SK-N-SH treated with all-trans-retinoic acid at 6 μM for 48 hours (cell line): Measurements from ENCODE around the gene HIP1.

Experiments used
- ATAC-seq: fragments of 200-7000 bp; cut with Tn5 transposase; 3 replicates; pipeline ENCODE4 v1.9.1; 2020; ENCODE audit warnings: mild to moderate bottlenecking, moderate library complexity
- ARNTL ChIP-seq: fragments of 450-650 bp; formaldehyde crosslinking; IDR thresholded peaks from 2 replicates; pipeline ENCODE4 v1.5.0; 2020; ENCODE audit warnings: low read depth, mild to moderate bottlenecking, moderate library complexity, borderline replicate concordance
- BACH2 ChIP-seq: fragments of 250-450 bp; sonication (Bioruptor Pico); IDR thresholded peaks from 2 replicates; pipeline ENCODE4 v1.9.0; 2021; ENCODE audit warnings: mild to moderate bottlenecking, borderline replicate concordance
- CSDC2 ChIP-seq: fragments of 250-450 bp; sonication (Bioruptor Pico); IDR thresholded peaks from 2 replicates; pipeline ENCODE4 v1.5.0; 2020; ENCODE audit warnings: mild to moderate bottlenecking, moderate library complexity
- ESRRG ChIP-seq: fragments of 250-450 bp; sonication (Bioruptor Pico); IDR thresholded peaks from 2 replicates; pipeline ENCODE4 v1.6.1; 2021; ENCODE audit warnings: mild to moderate bottlenecking
- GLIS3 ChIP-seq: fragments of 250-450 bp; sonication (Bioruptor Pico); IDR thresholded peaks from 2 replicates; pipeline ENCODE4 v1.5.0; 2020; ENCODE audit warnings: mild to moderate bottlenecking, moderate library complexity
- ISL1 ChIP-seq: fragments of 250-450 bp; sonication (Bioruptor Pico); IDR thresholded peaks from 2 replicates; pipeline ENCODE4 v2.1.2; 2022; ENCODE audit warnings: mild to moderate bottlenecking, moderate library complexity
- OSR1 ChIP-seq: fragments of 250-450 bp; sonication (Bioruptor Pico); IDR thresholded peaks from 2 replicates; pipeline ENCODE4 v1.8.0; 2022; ENCODE audit warnings: moderate library complexity, mild to moderate bottlenecking, inconsistent platforms
- PPARA ChIP-seq: fragments of 250-450 bp; sonication (Bioruptor Pico); IDR thresholded peaks from 2 replicates; pipeline ENCODE4 v1.5.0; 2020; ENCODE audit warnings: mild to moderate bottlenecking, borderline replicate concordance
- RARB ChIP-seq: fragments of 250-450 bp; sonication (Bioruptor Pico); IDR thresholded peaks from 2 replicates; pipeline ENCODE4 v1.8.0; 2021; ENCODE audit warnings: mild to moderate bottlenecking, moderate library complexity
- SNAI2 ChIP-seq: fragments of 250-450 bp; sonication (Bioruptor Pico); IDR thresholded peaks from 2 replicates; pipeline ENCODE4 v1.5.0; 2020; ENCODE audit warnings: mild to moderate bottlenecking, moderate library complexity
- TCF4 ChIP-seq: fragments of 250-450 bp; sonication (Bioruptor Pico); IDR thresholded peaks from 2 replicates; pipeline ENCODE4 v1.8.0; 2021; ENCODE audit warnings: mild to moderate bottlenecking, moderate library complexity, borderline replicate concordance
- TOX ChIP-seq: fragments of 250-450 bp; sonication (Bioruptor Pico); IDR thresholded peaks from 2 replicates; pipeline ENCODE4 v1.8.0; 2021; ENCODE audit warnings: mild to moderate bottlenecking, moderate library complexity, borderline replicate concordance
- ZC3H10 ChIP-seq: fragments of 250-450 bp; sonication (Bioruptor Pico); IDR thresholded peaks from 2 replicates; pipeline ENCODE4 v1.5.1; 2021; ENCODE audit warnings: mild to moderate bottlenecking, moderate library complexity
- ZFP3 ChIP-seq: fragments of 250-450 bp; sonication (Bioruptor Pico); IDR thresholded peaks from 2 replicates; pipeline ENCODE4 v1.5.0; 2020; ENCODE audit warnings: mild to moderate bottlenecking, moderate library complexity
- ZNF70 ChIP-seq: fragments of 450-650 bp; formaldehyde crosslinking; IDR thresholded peaks from 2 replicates; pipeline ENCODE4 v1.5.0; 2020; ENCODE audit warnings: mild to moderate bottlenecking, moderate library complexity
- ZNF8 ChIP-seq: fragments of 450-650 bp; formaldehyde crosslinking; IDR thresholded peaks from 2 replicates; pipeline ENCODE4 v1.5.0; 2020; ENCODE audit warnings: mild to moderate bottlenecking, moderate library complexity
- TF ChIP-seq, protein P1 (sequence below): fragments of 250-450 bp; sonication (Bioruptor Pico); IDR thresholded peaks from 2 replicates; pipeline ENCODE4 v1.8.0; 2021; ENCODE audit warnings: low read depth, mild to moderate bottlenecking, moderate library complexity, borderline replicate concordance
- TF ChIP-seq, protein P2 (sequence below): fragments of 250-450 bp; sonication (Bioruptor Pico); IDR thresholded peaks from 2 replicates; pipeline ENCODE4 v1.5.1; 2021; ENCODE audit warnings: mild to moderate bottlenecking, moderate library complexity
- TF ChIP-seq, protein P3 (sequence below): fragments of 250-450 bp; sonication (Bioruptor Pico); IDR thresholded peaks from 2 replicates; pipeline ENCODE4 v1.5.1; 2020; ENCODE audit warnings: low read depth, mild to moderate bottlenecking, moderate library complexity
- TF ChIP-seq, protein P4 (sequence below): fragments of 250-450 bp; sonication (Bioruptor Pico); IDR thresholded peaks from 2 replicates; pipeline ENCODE4 v1.8.0; 2020; ENCODE audit warnings: mild to moderate bottlenecking, moderate library complexity, borderline replicate concordance

HIP1 gene

DNA sequence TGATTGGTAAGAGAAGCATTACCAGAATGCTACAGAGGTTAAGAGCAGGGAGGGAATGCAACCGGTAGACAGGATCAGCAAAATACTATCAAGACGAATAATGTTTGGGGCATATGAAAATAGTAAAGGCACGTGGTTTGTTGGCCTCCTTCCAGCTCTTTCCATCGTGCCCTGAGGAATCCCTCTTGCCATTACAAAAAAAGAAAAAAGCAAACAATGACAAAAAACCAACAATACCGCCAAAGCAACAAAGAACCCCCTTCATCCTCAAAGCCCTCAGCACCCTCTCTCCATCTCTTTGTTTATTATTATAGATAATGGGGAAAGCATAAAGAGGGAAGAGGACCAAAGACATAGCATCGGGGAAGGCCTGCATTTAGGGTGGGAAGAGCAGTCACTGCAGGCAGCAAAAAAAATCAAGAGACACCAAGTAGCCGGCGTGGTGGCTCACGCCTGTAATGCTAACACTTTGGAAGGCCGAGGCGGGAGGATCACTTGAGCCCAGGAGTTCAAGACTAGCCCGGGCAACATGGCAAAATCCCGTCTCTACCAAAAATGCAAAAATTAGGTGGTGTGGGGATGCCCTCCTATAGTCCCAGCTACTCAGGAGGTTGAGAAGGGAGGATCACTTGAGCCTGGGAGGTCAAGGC, 78.0 kb downstream of the HIP1 start:
- ATAC-seq, result no peak
- TF ChIP-seq, protein P1, sequence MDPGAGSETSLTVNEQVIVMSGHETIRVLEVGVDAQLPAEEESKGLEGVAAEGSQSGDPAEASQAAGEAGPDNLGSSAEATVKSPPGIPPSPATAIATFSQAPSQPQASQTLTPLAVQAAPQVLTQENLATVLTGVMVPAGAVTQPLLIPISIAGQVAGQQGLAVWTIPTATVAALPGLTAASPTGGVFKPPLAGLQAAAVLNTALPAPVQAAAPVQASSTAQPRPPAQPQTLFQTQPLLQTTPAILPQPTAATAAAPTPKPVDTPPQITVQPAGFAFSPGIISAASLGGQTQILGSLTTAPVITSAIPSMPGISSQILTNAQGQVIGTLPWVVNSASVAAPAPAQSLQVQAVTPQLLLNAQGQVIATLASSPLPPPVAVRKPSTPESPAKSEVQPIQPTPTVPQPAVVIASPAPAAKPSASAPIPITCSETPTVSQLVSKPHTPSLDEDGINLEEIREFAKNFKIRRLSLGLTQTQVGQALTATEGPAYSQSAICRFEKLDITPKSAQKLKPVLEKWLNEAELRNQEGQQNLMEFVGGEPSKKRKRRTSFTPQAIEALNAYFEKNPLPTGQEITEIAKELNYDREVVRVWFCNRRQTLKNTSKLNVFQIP (CRISPR knock-in tag), result no peak
- TF ChIP-seq ISL1 (CRISPR knock-in tag), result no peak
- TF ChIP-seq, all 23 proteins: peak for 0

DNA sequence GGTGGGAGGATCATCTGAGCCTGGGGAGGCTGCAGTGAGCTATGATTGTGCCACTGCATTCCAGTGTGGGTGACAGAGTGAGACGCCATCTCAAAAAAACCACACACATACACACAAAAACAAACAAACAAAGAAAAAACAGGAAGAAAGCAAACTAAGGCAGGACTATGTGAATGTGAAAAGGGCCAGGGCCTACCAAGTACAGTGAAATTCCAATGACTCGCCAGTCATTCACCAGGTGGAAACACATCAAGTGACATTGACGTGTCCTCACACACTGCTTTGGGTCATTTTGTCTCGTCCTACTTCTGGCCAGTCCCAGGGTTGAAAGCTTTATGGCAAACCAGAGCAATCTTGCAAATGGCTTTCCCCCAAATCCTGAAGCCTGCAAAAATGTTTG, 79.9 kb downstream of the HIP1 start:
- no peak for ATAC-seq
- TF ChIP-seq ZNF70 (CRISPR knock-in tag), result no peak

DNA sequence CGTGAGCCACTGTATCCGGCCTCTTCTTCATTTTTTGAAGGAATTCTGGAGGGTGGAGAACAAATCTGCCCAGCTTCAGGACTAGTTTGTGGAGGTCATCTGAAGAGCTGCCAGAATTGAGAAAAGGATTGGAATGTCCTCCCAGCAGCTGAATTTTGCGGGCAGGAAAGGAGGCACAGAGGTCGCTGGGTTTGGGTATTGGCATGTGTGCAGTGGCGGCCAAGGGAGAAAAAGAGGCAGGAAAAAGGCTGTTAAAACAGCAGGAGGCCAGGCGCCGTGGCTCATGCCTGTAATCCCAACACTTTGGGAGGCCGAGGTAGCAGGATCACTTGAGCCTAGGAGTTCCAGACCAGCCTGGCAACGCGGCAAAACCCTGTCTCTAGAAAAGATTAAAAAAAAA, 80.4 kb downstream of the HIP1 start:
- TF ChIP-seq TOX (CRISPR knock-in tag) (no peak), RARB (CRISPR knock-in tag) (no peak), PPARA (CRISPR knock-in tag) (no peak), ZNF70 (CRISPR knock-in tag) (no peak), ZC3H10 (CRISPR knock-in tag) (no peak), ZNF8 (CRISPR knock-in tag) (no peak), ZFP3 (CRISPR knock-in tag) (no peak), ISL1 (CRISPR knock-in tag) (no peak), ESRRG (CRISPR knock-in tag) (no peak), OSR1 (CRISPR knock-in tag) (no peak), SNAI2 (CRISPR knock-in tag) (no peak), GLIS3 (no peak), CSDC2 (no peak), ARNTL (CRISPR knock-in tag) (no peak), TCF4 (CRISPR knock-in tag) (no peak)
- TF ChIP-seq, protein P2, sequence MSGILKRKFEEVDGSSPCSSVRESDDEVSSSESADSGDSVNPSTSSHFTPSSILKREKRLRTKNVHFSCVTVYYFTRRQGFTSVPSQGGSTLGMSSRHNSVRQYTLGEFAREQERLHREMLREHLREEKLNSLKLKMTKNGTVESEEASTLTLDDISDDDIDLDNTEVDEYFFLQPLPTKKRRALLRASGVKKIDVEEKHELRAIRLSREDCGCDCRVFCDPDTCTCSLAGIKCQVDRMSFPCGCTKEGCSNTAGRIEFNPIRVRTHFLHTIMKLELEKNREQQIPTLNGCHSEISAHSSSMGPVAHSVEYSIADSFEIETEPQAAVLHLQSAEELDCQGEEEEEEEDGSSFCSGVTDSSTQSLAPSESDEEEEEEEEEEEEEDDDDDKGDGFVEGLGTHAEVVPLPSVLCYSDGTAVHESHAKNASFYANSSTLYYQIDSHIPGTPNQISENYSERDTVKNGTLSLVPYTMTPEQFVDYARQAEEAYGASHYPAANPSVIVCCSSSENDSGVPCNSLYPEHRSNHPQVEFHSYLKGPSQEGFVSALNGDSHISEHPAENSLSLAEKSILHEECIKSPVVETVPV (CRISPR knock-in tag), result no peak
- TF ChIP-seq, protein P3, sequence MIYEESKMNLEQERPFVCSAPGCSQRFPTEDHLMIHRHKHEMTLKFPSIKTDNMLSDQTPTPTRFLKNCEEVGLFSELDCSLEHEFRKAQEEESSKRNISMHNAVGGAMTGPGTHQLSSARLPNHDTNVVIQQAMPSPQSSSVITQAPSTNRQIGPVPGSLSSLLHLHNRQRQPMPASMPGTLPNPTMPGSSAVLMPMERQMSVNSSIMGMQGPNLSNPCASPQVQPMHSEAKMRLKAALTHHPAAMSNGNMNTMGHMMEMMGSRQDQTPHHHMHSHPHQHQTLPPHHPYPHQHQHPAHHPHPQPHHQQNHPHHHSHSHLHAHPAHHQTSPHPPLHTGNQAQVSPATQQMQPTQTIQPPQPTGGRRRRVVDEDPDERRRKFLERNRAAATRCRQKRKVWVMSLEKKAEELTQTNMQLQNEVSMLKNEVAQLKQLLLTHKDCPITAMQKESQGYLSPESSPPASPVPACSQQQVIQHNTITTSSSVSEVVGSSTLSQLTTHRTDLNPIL (CRISPR knock-in tag), result no peak
- no peak for ATAC-seq

DNA sequence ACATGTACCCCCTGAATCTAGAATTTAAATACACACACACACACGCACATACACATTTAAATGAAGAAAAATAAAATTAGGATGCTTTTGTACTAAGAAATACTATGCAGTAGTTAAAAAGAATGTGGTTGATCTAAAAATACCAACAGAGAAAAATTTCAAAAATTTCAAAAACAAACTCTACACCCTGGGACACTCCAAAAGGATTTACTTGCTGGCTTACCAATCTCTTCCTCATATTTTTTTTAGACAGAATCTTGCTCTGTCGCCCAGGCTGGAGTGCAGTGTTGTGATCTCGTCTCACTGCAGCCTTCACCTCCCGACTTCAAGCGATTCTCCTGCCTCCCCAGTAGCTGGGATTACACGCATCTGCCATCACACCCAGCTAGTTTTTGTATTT, 80.9 kb downstream of the HIP1 start:
- no peak for ATAC-seq
- TF ChIP-seq OSR1 (CRISPR knock-in tag), result no peak
- no peak for TF ChIP-seq BACH2 (CRISPR knock-in tag)

DNA sequence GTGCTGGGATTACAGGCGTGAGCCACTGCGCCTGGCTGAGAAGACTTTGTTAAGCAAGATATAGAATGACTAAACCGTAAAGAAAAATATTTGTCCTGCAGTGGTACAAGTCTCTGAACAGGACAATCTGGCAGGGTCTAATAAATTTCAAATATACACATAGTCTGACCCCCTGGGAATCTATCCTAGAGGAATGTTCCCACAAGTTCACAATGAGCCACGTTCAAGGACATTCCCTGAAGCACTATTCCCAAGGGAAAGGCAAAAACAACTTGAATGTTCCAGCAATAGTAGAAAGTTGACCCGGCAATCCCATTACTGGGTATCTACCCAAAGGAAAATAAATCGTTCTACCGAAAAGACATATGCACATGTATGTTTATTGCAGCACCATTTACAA, 82.0 kb downstream of the HIP1 start:
- ATAC-seq, result no peak

DNA sequence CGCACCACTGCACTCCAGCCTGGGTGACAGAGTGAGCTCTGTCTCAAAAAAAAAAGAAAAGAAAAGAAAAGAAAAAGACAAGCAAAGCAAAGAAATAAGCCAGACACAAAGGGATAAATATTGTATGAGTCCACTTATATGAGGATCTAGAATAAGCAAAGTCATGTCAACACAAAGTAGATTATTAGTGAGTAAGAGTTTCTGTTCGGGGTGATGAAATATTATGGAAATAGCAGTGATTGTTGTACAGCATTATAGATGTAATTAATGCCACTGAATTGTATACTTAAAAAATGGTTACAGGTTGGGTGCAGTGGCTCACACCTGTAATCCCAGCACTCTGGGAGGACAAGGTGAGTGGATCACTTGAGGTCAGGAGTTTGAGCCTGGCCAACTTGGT, 83.2 kb downstream of the HIP1 start:
- ATAC-seq, result no peak

More for the DNA sequence above, 82.0 kb downstream of the HIP1 start:
- TF ChIP-seq CSDC2 (no peak), ZNF8 (CRISPR knock-in tag) (no peak), GLIS3 (no peak), ZC3H10 (CRISPR knock-in tag) (no peak), BACH2 (CRISPR knock-in tag) (no peak), PPARA (CRISPR knock-in tag) (no peak)

More for the DNA sequence above, 83.2 kb downstream of the HIP1 start:
- TF ChIP-seq, protein P4, sequence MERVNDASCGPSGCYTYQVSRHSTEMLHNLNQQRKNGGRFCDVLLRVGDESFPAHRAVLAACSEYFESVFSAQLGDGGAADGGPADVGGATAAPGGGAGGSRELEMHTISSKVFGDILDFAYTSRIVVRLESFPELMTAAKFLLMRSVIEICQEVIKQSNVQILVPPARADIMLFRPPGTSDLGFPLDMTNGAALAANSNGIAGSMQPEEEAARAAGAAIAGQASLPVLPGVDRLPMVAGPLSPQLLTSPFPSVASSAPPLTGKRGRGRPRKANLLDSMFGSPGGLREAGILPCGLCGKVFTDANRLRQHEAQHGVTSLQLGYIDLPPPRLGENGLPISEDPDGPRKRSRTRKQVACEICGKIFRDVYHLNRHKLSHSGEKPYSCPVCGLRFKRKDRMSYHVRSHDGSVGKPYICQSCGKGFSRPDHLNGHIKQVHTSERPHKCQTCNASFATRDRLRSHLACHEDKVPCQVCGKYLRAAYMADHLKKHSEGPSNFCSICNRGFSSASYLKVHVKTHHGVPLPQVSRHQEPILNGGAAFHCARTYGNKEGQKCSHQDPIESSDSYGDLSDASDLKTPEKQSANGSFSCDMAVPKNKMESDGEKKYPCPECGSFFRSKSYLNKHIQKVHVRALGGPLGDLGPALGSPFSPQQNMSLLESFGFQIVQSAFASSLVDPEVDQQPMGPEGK (CRISPR knock-in tag), result no peak
- TF ChIP-seq, protein P2 (CRISPR knock-in tag), result no peak
- TF ChIP-seq ARNTL (CRISPR knock-in tag), result no peak
- TF ChIP-seq PPARA (CRISPR knock-in tag), result no peak
- no peak for TF ChIP-seq ESRRG (CRISPR knock-in tag)
- TF ChIP-seq, all 23 proteins: peak for 0
